Adrenal gland (tissue), 12 donors: ENCODE measurements around the gene ADAMTS17. TPM values are rescaled to one million over a fixed set of nuclear protein-coding genes. Genes with fewer than 3 reads are reported as not detected.
A peak's percentile ranks its signal among the peaks of the same experiment; 100 is the strongest.

Source experiments
- DNase-seq, 7 donors: peaks; one replicate each; pipeline ENCODE4 v3.0.0-alpha.2; 2019 to 2020
- H3K27ac ChIP-seq, 5 donors: fragments of 200-600 bp; sonication (generic) in 4 of 5; 1 replicate in 3 of 5; 2 replicates in 2 of 5; pipeline versions ENCODE4 v1.5.1 to v1.8.0; 2016 to 2020; ENCODE audit warnings: mild to moderate bottlenecking in 1 of 5
- H3K27me3 ChIP-seq: fragments of 200-600 bp; 2 replicates; pipeline ENCODE4 v1.8.0; 2021
- H3K36me3 ChIP-seq, 2 donors: fragments of 200-600 bp; replicated peaks in 1 of 2; 1 replicate in 1 of 2; 2 replicates in 1 of 2; pipeline versions ENCODE4 v1.5.1 to v1.8.0; 2018 to 2022
- H3K4me1 ChIP-seq, 2 donors: fragments of 200-600 bp; replicated peaks in 1 of 2; 1 replicate in 1 of 2; 2 replicates in 1 of 2; pipeline versions ENCODE4 v1.5.1 to v1.8.0; 2018 to 2021
- H3K4me3 ChIP-seq, 4 donors: fragments of 200-600 bp; sonication (generic) in 3 of 4; one replicate each; pipeline ENCODE4 v1.5.1; 2016 to 2018
- H3K9me3 ChIP-seq, 3 donors: fragments of 200-600 bp; sonication (generic) in 1 of 3; replicated peaks in 1 of 3; 1 replicate in 2 of 3; 2 replicates in 1 of 3; pipeline versions ENCODE4 v1.5.1 to v1.8.0; 2016 to 2021
- CTCF ChIP-seq, 6 experiments: fragments of 450-650 bp in 4 of 6; fragments of 200-600 bp in 2 of 6; sonication (generic) in 1 of 6; IDR thresholded peaks; 1 replicate in 5 of 6; 2 replicates in 1 of 6; pipeline versions ENCODE4 v1.5.1 to v1.8.0; 2016 to 2021; ENCODE audit warnings: antibody characterized with exemption in 6 of 6, mild to moderate bottlenecking in 2 of 6, moderate library complexity in 1 of 6
- POLR2A ChIP-seq, 2 donors: fragments of 450-650 bp; IDR thresholded peaks; one replicate each; pipeline ENCODE4 v1.6.1; 2017; ENCODE audit warnings: antibody characterized with exemption in 2 of 2, mild to moderate bottlenecking in 2 of 2, moderate library complexity in 1 of 2
- WGBS, 4 donors: extraction: QIAGEN DNeasy Blood & Tissue Kit in 2 of 4; methylation state at CpG; one replicate each; pipeline versions ENCODE4 v1.1.5 to v1.1.7; 2013 to 2017; 5-methylcytosine and 5-hydroxymethylcytosine counted together
- intact Hi-C, 2 donors: fragments of 100-400 bp; cut with DNase I; formaldehyde crosslinking; loops; one replicate each; pipeline versions ENCODE4 v1.14.1 to v1.15.0; 2022 to 2023
- polyA plus RNA-seq, 3 donors: library from polyadenylated mRNA; stranded (reverse); fragments of 200-250 nt in 2 of 3; fragments of 350-450 nt in 1 of 3; fragmentation: Illumina TruSeq in 1 of 3; extraction: RNeasy Lipid Tissue Mini Kit (QIAGEN cat#74804) in 1 of 3; gene quantifications; one replicate each; pipeline ENCODE4 v1.2.3, GENCODE V29; 2013 to 2014
- total RNA-seq, 9 donors: library from RNA; depleted of rRNA in 4 of 9; stranded (reverse); fragments of >200 nt in 4 of 9; fragments of 120-200 nt in 1 of 9; fragmentation: NEBNext Ultra II Directional in 1 of 9; extraction: Animal tissue kit (Norgen Biotek cat#: 25700) in 1 of 9; gene quantifications; one replicate each; pipeline versions ENCODE4 v1.1.0 to v1.2.4, GENCODE V29; 2013 to 2023
- donor health status: healthy with polysubstance abuse.
- donor health status: Bipolar disorder and iron deficiency.
- donor health status: DM: yes; HTN: yes; CAD: no.
- donor health status: DM: no; HTN: no; CAD: no.
- donor health status: DM: no; HTN: no; CAD: no.
- donor health status: DM: yes; HTN: yes; CAD: no.

Gene ADAMTS17
- total and polyA plus RNA-seq, 12 donors = 0.51 to 14.8 (median 2.9) TPM

GRCh38 chr15:100234158-100235029, 107.4 kb downstream of the ADAMTS17 start:
- Histone ChIP-seq H3K4me3 (no peak overlapping the region), H3K9me3 (no peaks in the 10 kb centered on the region), H3K36me3 (no peaks in the 10 kb centered on the region), H3K27ac (peak overlapping the region in 1 of 5 donors; percentile 58), H3K4me1 (peaks cover 0 to 7% of the 10 kb centered on the region in 2 donors), H3K27me3 (no peaks in the 10 kb centered on the region)
- TF ChIP-seq POLR2A (IDR thresholded peaks at IDR 0.05) (no peak), CTCF (IDR thresholded peaks at IDR 0.05) (no peak)
- WGBS, 4 donors = 60 to 76% (median 72%) methylated on average over 20 of the region's 20 CpGs
- intact Hi-C loops = no loop called here
- DNase-seq = peak in 2 of 7 donors; percentile 42 to 58

GRCh38 chr15:100230784-100231183, 111.0 kb downstream of the ADAMTS17 start:
- no peak overlapping the region for H3K4me3 ChIP-seq
- no peak for DNase-seq
- no peaks in the 10 kb centered on the region for H3K9me3 ChIP-seq
- no peaks in the 10 kb centered on the region for H3K27me3 ChIP-seq
- H3K36me3 ChIP-seq = no peaks in the 10 kb centered on the region
- H3K4me1 ChIP-seq = peaks cover 6 to 7% of the 10 kb centered on the region in 2 donors
- TF ChIP-seq POLR2A (IDR thresholded peaks at IDR 0.05) (no peak), CTCF (IDR thresholded peaks at IDR 0.05) (no peak)
- 90 to 93% (median 92%) methylated on average over 4 of the region's 4 CpGs for WGBS, 4 donors
- H3K27ac ChIP-seq = no peak overlapping the region
- intact Hi-C loops = no loop called here

- 87 to 89% (median 88%) methylated on average over 8 to 9 of the region's 9 CpGs for WGBS, 4 donors
- Histone ChIP-seq H3K4me3 (no peak overlapping the region), H3K9me3 (no peaks in the 10 kb centered on the region), H3K27me3 (no peaks in the 10 kb centered on the region), H3K27ac (no peak overlapping the region), H3K36me3 (no peaks in the 10 kb centered on the region), H3K4me1 (peaks cover 6 to 8% of the 10 kb centered on the region in 2 donors)
- TF ChIP-seq CTCF (IDR thresholded peaks at IDR 0.05) (no peak), POLR2A (IDR thresholded peaks at IDR 0.05) (no peak)
- intact Hi-C loops = no loop called here
- DNase-seq = no peak
These were observed 112.3 kb downstream of the ADAMTS17 start for GRCh38 chr15:100229181-100230163.

- TF ChIP-seq CTCF (IDR thresholded peaks at IDR 0.05) (no peak), POLR2A (IDR thresholded peaks at IDR 0.05) (no peak)
- Histone ChIP-seq H3K27ac (peak overlapping the region in 2 of 5 donors; percentile 30 to 63), H3K4me3 (no peak overlapping the region), H3K36me3 (no peaks in the 10 kb centered on the region), H3K4me1 (peaks cover 6 to 12% of the 10 kb centered on the region in 2 donors), H3K27me3 (no peaks in the 10 kb centered on the region), H3K9me3 (no peaks in the 10 kb centered on the region)
- intact Hi-C loops = no loop called here
- 68 to 90% (median 71%) methylated on average over 8 to 9 of the region's 9 CpGs for WGBS, 4 donors
- DNase-seq = peak in 3 of 7 donors; percentile 45 to 50 (median 49)
These were observed 114.0 kb downstream of the ADAMTS17 start for GRCh38 chr15:100227781-100228180.
